ENCODE measurements around the gene PSMB2. TPM values are rescaled to one million over a fixed set of nuclear protein-coding genes. Genes with fewer than 3 reads are reported as not detected.

The PSMB2 gene
- total RNA-seq, 1 experiment from 2014 or later: 122 TPM

- no peak overlapping the region for H3K9ac ChIP-seq (ENCODE audit: low read length)
- no peaks in the 10 kb centered on the region for H4K20me1 ChIP-seq (ENCODE audit: insufficient read depth)
- BruUV-seq (replicated peaks): no TSS peak
- H3K9me3 ChIP-seq (ENCODE audit: control insufficient read depth in 1 of 2, insufficient read depth in 1 of 2, low read depth in 1 of 2, low read length in 2 of 2): no peaks in the 10 kb centered on the region
- ChIA-PET POLR2A (interaction anchor here (1.0 kb wide), 1 partner anchor 8 kb away, joined by 4 read pairs; the partner anchor contains the start of gene TFAP2E), CTCF (interaction anchor here (0.6 to 1.7 kb wide), 12 partner anchors 8 to 712 kb away, joined by 3 to 32 read pairs (median 7); partner anchors contain the start of genes CLSPN, SMIM12 and TFAP2E), RAD21 (ENCODE audit: low non-redundant PET in 1 of 2, low total read pairs in 2 of 2, uncharacterized antibody in 2 of 2, unreplicated experiment in 2 of 2) (interaction anchor here (0.5 to 1.4 kb wide), 3 partner anchors 114 to 136 kb away, joined by 4 to 14 read pairs (median 8); no protein-coding TSS in a partner anchor)
- peaks cover 3 to 6% of the 10 kb centered on the region in 2 experiments; a peak in 3 of 4 replicates for H3K4me1 ChIP-seq (ENCODE audit: control insufficient read depth in 1 of 2, insufficient read depth in 2 of 2, low read length in 2 of 2)
- H2AFZ ChIP-seq (ENCODE audit: low read depth, low read length, poor library complexity, severe bottlenecking): no peak overlapping the region
- no peaks in the 10 kb centered on the region for H3K79me2 ChIP-seq (ENCODE audit: insufficient read depth, low read length)
- intact Hi-C loops (cut with micrococcal nuclease): loop anchor here (1.0 to 2.0 kb wide), 2 partner anchors 114 to 362 kb away; no protein-coding TSS in a partner anchor
- TF ChIP-seq EGR1 (IDR thresholded peaks at IDR 0.05; ENCODE audit: low read depth): no peak
- H3K9me2 ChIP-seq (ENCODE audit: insufficient read depth): no peaks in the 10 kb centered on the region
- H3K36me3 ChIP-seq (ENCODE audit: control insufficient read depth in 1 of 2, insufficient read depth in 2 of 2, low read length in 2 of 2): peaks cover 4 to 7% of the 10 kb centered on the region in 2 experiments; a peak in 3 of 4 replicates
- no peaks in the 10 kb centered on the region for H3K27me3 ChIP-seq (ENCODE audit: insufficient read depth, low read length)
- H3K4me3 ChIP-seq (replicated peaks in 1 of 2; ENCODE audit: low read depth in 1 of 2, low read length in 2 of 2): no peak overlapping the region
- H3K4me2 ChIP-seq (ENCODE audit: low read length): no peak overlapping the region
- ATAC-seq (no peak), DNase-seq (ENCODE audit: low read depth, low spot score) (no peak)
- H3K27ac ChIP-seq (ENCODE audit: low read depth, low read length): no peak overlapping the region
Measured at GRCh38 chr1:35564884-35565741, 76.2 kb downstream of the PSMB2 start.

GRCh38 chr1:35564037-35564883 lies 77.1 kb downstream of the PSMB2 start:
- H3K36me3 ChIP-seq (ENCODE audit: control insufficient read depth in 1 of 2, insufficient read depth in 2 of 2, low read length in 2 of 2): peaks cover 4 to 7% of the 10 kb centered on the region in 2 experiments; a peak in 3 of 4 replicates
- H4K20me1 ChIP-seq (ENCODE audit: insufficient read depth): no peaks in the 10 kb centered on the region
- ChIA-PET RAD21 (ENCODE audit: low non-redundant PET in 1 of 2, low total read pairs in 2 of 2, uncharacterized antibody in 2 of 2, unreplicated experiment in 2 of 2) (interaction anchor here (0.5 to 1.4 kb wide), 3 partner anchors 113 to 137 kb away, joined by 4 to 14 read pairs (median 8); no protein-coding TSS in a partner anchor), CTCF (interaction anchor here (0.7 to 1.7 kb wide), 11 partner anchors 9 to 711 kb away, joined by 3 to 32 read pairs (median 7); partner anchors contain the start of genes CLSPN, SMIM12 and TFAP2E), POLR2A (interaction anchor here (1.0 kb wide), 1 partner anchor 9 kb away, joined by 4 read pairs; the partner anchor contains the start of gene TFAP2E)
- H3K9me3 ChIP-seq (ENCODE audit: control insufficient read depth in 1 of 2, insufficient read depth in 1 of 2, low read depth in 1 of 2, low read length in 2 of 2): no peaks in the 10 kb centered on the region
- TF ChIP-seq CTCF (IDR thresholded peaks at IDR 0.05 in 2 of 3, conservative IDR thresholded peaks at IDR 0.05 in 1 of 3; ENCODE audit: borderline replicate concordance in 1 of 3, insufficient read depth in 1 of 3, low read depth in 2 of 3, low read length in 2 of 3): peak; percentile 59 to 81 (median 72)
- no peak for TF ChIP-seq POLR2A (IDR thresholded peaks at IDR 0.05; ENCODE audit: borderline replicate concordance, extremely low read depth, insufficient read depth, insufficient read length)
- TF ChIP-seq TCF7L2 (IDR thresholded peaks at IDR 0.05; ENCODE audit: borderline replicate concordance, extremely low read depth, insufficient read depth, insufficient read length): no peak
- TF ChIP-seq ZNF274 (IDR thresholded peaks at IDR 0.05; ENCODE audit: low read depth, low read length): no peak
- no peak for TF ChIP-seq SIN3A (IDR thresholded peaks at IDR 0.05; ENCODE audit: low read depth)
- peak; percentile 75 for TF ChIP-seq RAD21 (IDR thresholded peaks at IDR 0.05; ENCODE audit: low read depth)
- H3K4me3 ChIP-seq (replicated peaks in 1 of 2; ENCODE audit: low read depth in 1 of 2, low read length in 2 of 2): no peak overlapping the region
- H3K27ac ChIP-seq (ENCODE audit: low read depth, low read length): no peak overlapping the region
- intact Hi-C loops (cut with micrococcal nuclease): loop anchor here (1.0 to 2.0 kb wide), 2 partner anchors 113 to 361 kb away; no protein-coding TSS in a partner anchor
- H2AFZ ChIP-seq (ENCODE audit: low read depth, low read length, poor library complexity, severe bottlenecking): no peak overlapping the region
- H3K4me2 ChIP-seq (ENCODE audit: low read length): no peak overlapping the region
- peak; percentile 58 for DNase-seq (ENCODE audit: low read depth, low spot score)
- H3K9me2 ChIP-seq (ENCODE audit: insufficient read depth): no peaks in the 10 kb centered on the region
- peak; percentile 77 for ATAC-seq
- peaks cover 1% of the 10 kb centered on the region; the same call in 1 of the 2 replicates for H3K79me2 ChIP-seq (ENCODE audit: insufficient read depth, low read length)
- H3K4me1 ChIP-seq (ENCODE audit: control insufficient read depth in 1 of 2, insufficient read depth in 2 of 2, low read length in 2 of 2): no peaks in the 10 kb centered on the region
- no peaks in the 10 kb centered on the region for H3K27me3 ChIP-seq (ENCODE audit: insufficient read depth, low read length)
- H3K9ac ChIP-seq (ENCODE audit: low read length): no peak overlapping the region
- BruUV-seq (replicated peaks): no TSS peak

Data from HCT116 (cell line).